ENCODE measurements around the gene TMPRSS11F. TPM values are rescaled to one million over a fixed set of nuclear protein-coding genes. Genes with fewer than 3 reads are reported as not detected.

Gene TMPRSS11F
- total RNA-seq, 1 experiment from 2014 or later, result not detected

DNA sequence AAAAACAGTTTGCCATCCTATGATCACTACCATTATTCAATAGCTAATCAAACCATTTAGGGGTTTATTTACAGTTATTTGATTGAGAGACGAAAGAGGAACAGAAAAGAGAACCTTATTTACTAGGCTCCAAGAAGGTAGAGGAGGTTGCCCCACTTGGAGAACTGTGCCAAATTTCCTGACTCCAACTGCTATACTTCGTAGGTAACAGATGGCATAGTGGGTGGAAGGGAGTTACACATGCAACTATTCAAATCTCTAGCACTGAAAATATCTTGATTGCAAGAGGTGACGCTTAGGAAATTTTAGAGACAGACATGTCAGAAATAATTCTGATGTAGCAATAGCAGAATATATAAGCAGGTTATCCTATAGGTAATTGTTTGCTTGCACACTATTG, 38.0 kb upstream of the TMPRSS11F start:
- no peak overlapping the region for H4K8ac ChIP-seq (replicated peaks; ENCODE audit: insufficient read length, low read depth, low read length)
- no peaks in the 10 kb centered on the region; the same call in 1 of the 2 replicates for H3K27me3 Mint-ChIP-seq (ENCODE audit: low read depth)
- no peak overlapping the region for H3T11ph ChIP-seq (ENCODE audit: low read length)
- no peak overlapping the region for H3K9ac ChIP-seq (ENCODE audit: extremely low read depth, insufficient read length, low read length)
- WGBS (ENCODE audit: extremely low coverage, insufficient read length, low lambda C conversion rate), result no CpG with 5 or more reads among the region's 3 CpGs
- no peaks in the 10 kb centered on the region for H4K20me1 ChIP-seq (ENCODE audit: control insufficient read depth, insufficient read depth, insufficient read length)
- H3K4me1 Mint-ChIP-seq, result no peaks in the 10 kb centered on the region
- H2BK5ac ChIP-seq (ENCODE audit: insufficient read length, low read length), result no peak overlapping the region
- no peak overlapping the region for H3K4ac ChIP-seq (ENCODE audit: low read depth, low read length)
- TF ChIP-seq, protein P1, sequence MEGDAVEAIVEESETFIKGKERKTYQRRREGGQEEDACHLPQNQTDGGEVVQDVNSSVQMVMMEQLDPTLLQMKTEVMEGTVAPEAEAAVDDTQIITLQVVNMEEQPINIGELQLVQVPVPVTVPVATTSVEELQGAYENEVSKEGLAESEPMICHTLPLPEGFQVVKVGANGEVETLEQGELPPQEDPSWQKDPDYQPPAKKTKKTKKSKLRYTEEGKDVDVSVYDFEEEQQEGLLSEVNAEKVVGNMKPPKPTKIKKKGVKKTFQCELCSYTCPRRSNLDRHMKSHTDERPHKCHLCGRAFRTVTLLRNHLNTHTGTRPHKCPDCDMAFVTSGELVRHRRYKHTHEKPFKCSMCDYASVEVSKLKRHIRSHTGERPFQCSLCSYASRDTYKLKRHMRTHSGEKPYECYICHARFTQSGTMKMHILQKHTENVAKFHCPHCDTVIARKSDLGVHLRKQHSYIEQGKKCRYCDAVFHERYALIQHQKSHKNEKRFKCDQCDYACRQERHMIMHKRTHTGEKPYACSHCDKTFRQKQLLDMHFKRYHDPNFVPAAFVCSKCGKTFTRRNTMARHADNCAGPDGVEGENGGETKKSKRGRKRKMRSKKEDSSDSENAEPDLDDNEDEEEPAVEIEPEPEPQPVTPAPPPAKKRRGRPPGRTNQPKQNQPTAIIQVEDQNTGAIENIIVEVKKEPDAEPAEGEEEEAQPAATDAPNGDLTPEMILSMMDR (conservative IDR thresholded peaks at IDR 0.05), result no peak
- no peak overlapping the region for H3K4me2 ChIP-seq (ENCODE audit: insufficient read depth, insufficient read length, low read length)
- H3K9me3 Mint-ChIP-seq, result peaks cover 9 to 11% of the 10 kb centered on the region in 2 experiments; a peak in 4 of 5 replicates
- no peak for DNase-seq
- H3K79me1 ChIP-seq (ENCODE audit: insufficient read depth, low read depth, low read length, poor library complexity, severe bottlenecking), result no peaks in the 10 kb centered on the region
- no peaks in the 10 kb centered on the region for H3K23me2 ChIP-seq (ENCODE audit: insufficient read length, low read depth, low read length, poor library complexity, severe bottlenecking)
- H2AK5ac ChIP-seq (ENCODE audit: insufficient read length, low read length), result no peak overlapping the region
- H2BK12ac ChIP-seq (ENCODE audit: insufficient read length, low read depth, low read length), result no peak overlapping the region
- no peak overlapping the region for H2AFZ ChIP-seq (ENCODE audit: low read length)
- no peaks in the 10 kb centered on the region for H3K27me3 ChIP-seq (ENCODE audit: insufficient read depth, low read length)
- H2BK20ac ChIP-seq (ENCODE audit: low read depth, low read length, poor library complexity, severe bottlenecking), result no peak overlapping the region
- no peak overlapping the region for H3K23ac ChIP-seq (ENCODE audit: insufficient read length, low read depth, low read length)
- no peaks in the 10 kb centered on the region for H3K4me1 ChIP-seq (ENCODE audit: insufficient read depth, low read length)
- H3K79me2 ChIP-seq (ENCODE audit: insufficient read depth, low read length), result no peaks in the 10 kb centered on the region
- no peaks in the 10 kb centered on the region for H3K9me3 ChIP-seq (ENCODE audit: control insufficient read depth, low read depth, low read length)
- no peak overlapping the region for H3K14ac ChIP-seq (ENCODE audit: insufficient read depth, low read length)
- no peak overlapping the region for H4K91ac ChIP-seq (ENCODE audit: insufficient read length, low read depth, low read length)
- no peak overlapping the region for H3K56ac ChIP-seq (ENCODE audit: insufficient read length, low read depth, low read length)
- H3K27ac Mint-ChIP-seq, result no peak overlapping the region
- no peak overlapping the region for H3K18ac ChIP-seq (ENCODE audit: insufficient read length, low read depth, low read length)
- H3K4me3 Mint-ChIP-seq, result no peak overlapping the region
- no peak overlapping the region for H2BK120ac ChIP-seq (ENCODE audit: low read depth, low read length, poor library complexity, severe bottlenecking)
- no peak overlapping the region for H4K5ac ChIP-seq (ENCODE audit: insufficient read length, low read depth, low read length)
- no peak overlapping the region for H2BK15ac ChIP-seq (ENCODE audit: low read depth, low read length)
- H3K27ac ChIP-seq (ENCODE audit: insufficient read length, low read depth, low read length), result no peak overlapping the region
- H3K36me3 Mint-ChIP-seq (ENCODE audit: insufficient read depth in 1 of 3, low read depth in 3 of 3), result peaks cover 5 to 7% (median 5%) of the 10 kb centered on the region in 3 experiments
